Neural cell (in vitro differentiated cells): Measurements from ENCODE around the gene NSMF. TPM values are rescaled to one million over a fixed set of nuclear protein-coding genes. Genes with fewer than 3 reads are reported as not detected.

Experiments used
- H2AFZ ChIP-seq: fragments of 200-600, 300-800 bp; sonication (generic), shearing (Covaris generic); 2 replicates; pipeline ENCODE4 v1.6.0; 2014; ENCODE audit warnings: low read depth, mild to moderate bottlenecking, antibody characterized with exemption, low read length, moderate library complexity
- H3F3A ChIP-seq: fragments of 200-600 bp; shearing (Covaris generic); 2 replicates; pipeline ENCODE4 v1.6.1; 2016; ENCODE audit warnings: mild to moderate bottlenecking, moderate library complexity, mixed read lengths, antibody characterized with exemption, low read length; ENCODE audit not compliant: insufficient read depth, poor library complexity, severe bottlenecking
- H3K27ac ChIP-seq: fragments of 200-600, 300-800 bp; sonication (generic), shearing (Covaris generic); 2 replicates; pipeline ENCODE4 v1.5.1; 2014; ENCODE audit warnings: mild to moderate bottlenecking, low read length, moderate library complexity
- H3K27me3 ChIP-seq: fragments of 300-800, 200-600 bp; sonication (generic), shearing (Covaris generic); 2 replicates; pipeline ENCODE4 v1.6.0; 2014; ENCODE audit warnings: mild to moderate bottlenecking, low read depth, low read length, moderate library complexity; ENCODE audit not compliant: insufficient read depth
- H3K36me3 ChIP-seq: fragments of 300-800, 200-600 bp; sonication (generic), shearing (Covaris generic); 2 replicates; pipeline ENCODE4 v1.5.1; 2014; ENCODE audit warnings: mild to moderate bottlenecking, antibody characterized with exemption, low read length, moderate library complexity; ENCODE audit not compliant: insufficient read depth
- H3K4me2 ChIP-seq: fragments of 300-800, 200-600 bp; sonication (generic), shearing (Covaris generic); 2 replicates; pipeline ENCODE4 v1.6.0; 2014; ENCODE audit warnings: mild to moderate bottlenecking, low read length
- H3K4me3 ChIP-seq: fragments of 300-800, 200-600 bp; sonication (generic), shearing (Covaris generic); 2 replicates; pipeline ENCODE4 v1.5.1; 2014; ENCODE audit warnings: mild to moderate bottlenecking, low read length, moderate library complexity
- H3K79me2 ChIP-seq: fragments of 200-600 bp; shearing (Covaris generic); replicated peaks from 2 replicates; pipeline ENCODE4 v1.6.0; 2014; ENCODE audit warnings: mild to moderate bottlenecking, low read length, moderate library complexity; ENCODE audit not compliant: insufficient read depth
- H3K9ac ChIP-seq: fragments of 300-800, 200-600 bp; sonication (generic), shearing (Covaris generic); 2 replicates; pipeline ENCODE4 v1.6.1; 2016; ENCODE audit warnings: mild to moderate bottlenecking, low read length, mixed read lengths
- H3K9me2 ChIP-seq: fragments of 200-600 bp; shearing (Covaris generic); 2 replicates; pipeline ENCODE4 v1.6.1; 2016; ENCODE audit warnings: mild to moderate bottlenecking, low read length, mixed read lengths; ENCODE audit not compliant: insufficient read depth
- H3K9me3 ChIP-seq: fragments of 200-600, 300-800 bp; sonication (generic), shearing (Covaris generic); 2 replicates; pipeline ENCODE4 v1.6.1; 2016; ENCODE audit warnings: mild to moderate bottlenecking, mixed run types, low read length, moderate library complexity, mixed read lengths
- H4K20me1 ChIP-seq: fragments of 200-600 bp; shearing (Covaris generic); 2 replicates; pipeline ENCODE4 v1.6.1; 2016; ENCODE audit warnings: mild to moderate bottlenecking, mixed run types; ENCODE audit not compliant: insufficient read depth
- CTCF ChIP-seq: fragments of 450-650 bp; IDR thresholded peaks from 2 replicates; pipeline ENCODE4 v1.5.1; 2014; ENCODE audit warnings: antibody characterized with exemption, mild to moderate bottlenecking, moderate library complexity; ENCODE audit not compliant: poor library complexity, severe bottlenecking
- EP300 ChIP-seq: fragments of 450-650 bp; conservative IDR thresholded peaks from 2 replicates; pipeline ENCODE4 v1.6.1; 2014; ENCODE audit warnings: antibody characterized with exemption, mild to moderate bottlenecking, moderate library complexity; ENCODE audit not compliant: poor library complexity, severe bottlenecking
- EZH2 ChIP-seq: fragments of 200-600, 300-800 bp; shearing (Covaris generic), sonication (generic); IDR thresholded peaks from 2 replicates; pipeline ENCODE4 v1.6.1; 2014; ENCODE audit warnings: antibody characterized with exemption, low read length, borderline replicate concordance, mild to moderate bottlenecking; ENCODE audit not compliant: insufficient read depth, poor library complexity, severe bottlenecking
- MXI1 ChIP-seq: fragments of 450-650 bp; conservative IDR thresholded peaks from 2 replicates; pipeline ENCODE4 v1.6.1; 2014; ENCODE audit warnings: antibody characterized with exemption, mild to moderate bottlenecking; ENCODE audit not compliant: poor library complexity, severe bottlenecking
- POLR2AphosphoS5 ChIP-seq: IDR thresholded peaks from 2 replicates; pipeline ENCODE4 v1.6.1; 2012
- RAD21 ChIP-seq: fragments of 450-650 bp; conservative IDR thresholded peaks from 2 replicates; pipeline ENCODE4 v1.6.1; 2014; ENCODE audit warnings: antibody characterized with exemption, mild to moderate bottlenecking, moderate library complexity
- SMC3 ChIP-seq: fragments of 450-650 bp; conservative IDR thresholded peaks from 2 replicates; pipeline ENCODE4 v1.6.1; 2014; ENCODE audit warnings: antibody characterized with exemption, mild to moderate bottlenecking, moderate library complexity; ENCODE audit not compliant: poor library complexity
- TAF1 ChIP-seq: IDR thresholded peaks from 2 replicates; pipeline ENCODE4 v1.6.1; 2012; ENCODE audit warnings: low read depth
- polyA plus RNA-seq: library from polyadenylated mRNA; depleted of rRNA; stranded (reverse); fragments of >200 nt; gene quantifications from 2 replicates; pipeline ENCODE4 v1.2.3, GENCODE V29; 2014
- TF ChIP-seq, protein P1 (sequence below): IDR thresholded peaks from 2 replicates; pipeline ENCODE4 v1.6.1; 2012; ENCODE audit warnings: borderline replicate concordance

NSMF gene
- polyA plus RNA-seq, 1 donor from 2014 or later, result 51.2 TPM

- no peak for TF ChIP-seq EP300
- no peak for TF ChIP-seq RAD21
- Histone ChIP-seq H2AFZ (no peak overlapping the region), H3K79me2 (no peaks in the 10 kb centered on the region), H3K27me3 (no peaks in the 10 kb centered on the region), H4K20me1 (no peaks in the 10 kb centered on the region), H3K4me3 (no peak overlapping the region), H3K9ac (no peak overlapping the region), H3K27ac (no peak overlapping the region), H3K4me2 (no peak overlapping the region), H3K36me3 (no peaks in the 10 kb centered on the region), H3K9me3 (no peaks in the 10 kb centered on the region), H3F3A (no peaks in the 10 kb centered on the region), H3K9me2 (no peaks in the 10 kb centered on the region)
These were observed 35.0 kb upstream of the NSMF start for GRCh38 chr9:137494104-137494544.

GRCh38 chr9:137493364-137494103, 34.4 kb upstream of the NSMF start:
- Histone ChIP-seq H3K9me3 (no peaks in the 10 kb centered on the region), H4K20me1 (no peaks in the 10 kb centered on the region), H3K27me3 (no peaks in the 10 kb centered on the region), H3K79me2 (no peaks in the 10 kb centered on the region), H3K9me2 (no peaks in the 10 kb centered on the region), H3K9ac (no peak overlapping the region), H3K4me2 (no peak overlapping the region), H3K4me3 (no peak overlapping the region), H2AFZ (no peak overlapping the region), H3K36me3 (no peaks in the 10 kb centered on the region), H3K27ac (no peak overlapping the region), H3F3A (no peaks in the 10 kb centered on the region)
- no peak for TF ChIP-seq POLR2AphosphoS5
- TF ChIP-seq EP300, result no peak
- TF ChIP-seq TAF1, result no peak
- no peak for TF ChIP-seq RAD21
- TF ChIP-seq, protein P1, sequence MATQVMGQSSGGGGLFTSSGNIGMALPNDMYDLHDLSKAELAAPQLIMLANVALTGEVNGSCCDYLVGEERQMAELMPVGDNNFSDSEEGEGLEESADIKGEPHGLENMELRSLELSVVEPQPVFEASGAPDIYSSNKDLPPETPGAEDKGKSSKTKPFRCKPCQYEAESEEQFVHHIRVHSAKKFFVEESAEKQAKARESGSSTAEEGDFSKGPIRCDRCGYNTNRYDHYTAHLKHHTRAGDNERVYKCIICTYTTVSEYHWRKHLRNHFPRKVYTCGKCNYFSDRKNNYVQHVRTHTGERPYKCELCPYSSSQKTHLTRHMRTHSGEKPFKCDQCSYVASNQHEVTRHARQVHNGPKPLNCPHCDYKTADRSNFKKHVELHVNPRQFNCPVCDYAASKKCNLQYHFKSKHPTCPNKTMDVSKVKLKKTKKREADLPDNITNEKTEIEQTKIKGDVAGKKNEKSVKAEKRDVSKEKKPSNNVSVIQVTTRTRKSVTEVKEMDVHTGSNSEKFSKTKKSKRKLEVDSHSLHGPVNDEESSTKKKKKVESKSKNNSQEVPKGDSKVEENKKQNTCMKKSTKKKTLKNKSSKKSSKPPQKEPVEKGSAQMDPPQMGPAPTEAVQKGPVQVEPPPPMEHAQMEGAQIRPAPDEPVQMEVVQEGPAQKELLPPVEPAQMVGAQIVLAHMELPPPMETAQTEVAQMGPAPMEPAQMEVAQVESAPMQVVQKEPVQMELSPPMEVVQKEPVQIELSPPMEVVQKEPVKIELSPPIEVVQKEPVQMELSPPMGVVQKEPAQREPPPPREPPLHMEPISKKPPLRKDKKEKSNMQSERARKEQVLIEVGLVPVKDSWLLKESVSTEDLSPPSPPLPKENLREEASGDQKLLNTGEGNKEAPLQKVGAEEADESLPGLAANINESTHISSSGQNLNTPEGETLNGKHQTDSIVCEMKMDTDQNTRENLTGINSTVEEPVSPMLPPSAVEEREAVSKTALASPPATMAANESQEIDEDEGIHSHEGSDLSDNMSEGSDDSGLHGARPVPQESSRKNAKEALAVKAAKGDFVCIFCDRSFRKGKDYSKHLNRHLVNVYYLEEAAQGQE, result no peak
- no peak for TF ChIP-seq MXI1
- TF ChIP-seq EZH2, result no peak

DNA sequence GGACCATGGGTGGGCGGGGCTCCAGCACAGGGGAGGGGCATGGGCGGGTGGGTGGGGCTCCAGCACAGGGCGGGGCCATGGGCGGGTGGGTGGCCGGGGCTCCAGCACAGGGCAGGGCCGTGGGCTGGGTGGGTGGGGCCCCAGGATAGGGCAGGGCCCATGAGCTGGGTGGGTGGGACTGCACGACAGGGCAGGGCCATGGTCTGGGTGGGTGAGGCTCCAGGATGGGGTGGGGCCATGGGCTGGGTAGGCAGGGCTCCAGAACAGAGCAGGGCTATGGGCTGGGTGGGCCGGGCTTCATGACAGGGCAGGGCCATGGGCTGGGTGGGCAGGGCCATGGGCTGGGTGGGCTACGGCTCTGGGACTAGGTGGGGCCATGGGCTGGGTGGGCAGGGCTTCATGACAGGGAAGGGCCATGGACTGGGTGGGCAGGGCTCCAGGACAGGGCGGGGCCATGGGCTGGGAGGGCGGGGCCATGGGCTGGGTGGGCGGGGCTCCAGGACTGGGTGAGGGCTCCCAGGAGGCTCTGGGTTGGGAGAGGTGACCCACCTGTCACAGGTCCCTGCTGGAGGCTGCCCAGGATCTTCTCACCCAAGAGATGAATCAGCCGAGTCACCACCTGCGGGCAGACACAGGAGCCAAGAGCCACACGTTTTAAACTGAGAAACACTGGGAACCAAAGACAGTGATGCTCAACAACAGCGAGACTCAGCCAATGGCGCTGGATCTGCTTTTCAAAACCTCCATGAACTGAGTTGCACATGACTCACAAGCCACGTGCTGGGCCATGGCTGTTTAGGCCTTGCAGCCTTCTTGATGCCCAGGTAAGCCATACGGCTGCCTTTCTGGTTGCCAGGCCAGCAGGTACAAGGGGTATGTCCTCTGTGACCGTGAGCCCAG, 33.6 kb upstream of the NSMF start:
- H3K9me2 ChIP-seq, result no peaks in the 10 kb centered on the region
- TF ChIP-seq POLR2AphosphoS5, result no peak
- no peak for TF ChIP-seq SMC3
- TF ChIP-seq, protein P1, result no peak
- no peak for TF ChIP-seq RAD21
- TF ChIP-seq MXI1, result no peak
- no peak for TF ChIP-seq EZH2
- TF ChIP-seq CTCF, result no peak
- no peak for TF ChIP-seq EP300
- TF ChIP-seq TAF1, result no peak
- H3K79me2 ChIP-seq, result no peaks in the 10 kb centered on the region
- no peaks in the 10 kb centered on the region for H3K9me3 ChIP-seq
- H3F3A ChIP-seq, result no peaks in the 10 kb centered on the region
- H4K20me1 ChIP-seq, result no peaks in the 10 kb centered on the region
- H3K9ac ChIP-seq, result no peak overlapping the region
- no peak overlapping the region for H3K4me3 ChIP-seq
- no peak overlapping the region for H2AFZ ChIP-seq
- no peaks in the 10 kb centered on the region for H3K27me3 ChIP-seq
- no peaks in the 10 kb centered on the region for H3K36me3 ChIP-seq
- no peak overlapping the region for H3K4me2 ChIP-seq
- H3K27ac ChIP-seq, result no peak overlapping the region
